Lung (tissue), 12 donors: ENCODE results near the gene DNAH3. TPM values are rescaled to one million over a fixed set of nuclear protein-coding genes. Genes with fewer than 3 reads are reported as not detected.

Source experiments
- ATAC-seq: fragments of 200-7000 bp; cut with Tn5 transposase; one replicate; pipeline ENCODE4 v1.9.1; 2020; ENCODE audit warnings: moderate number of reproducible peaks; ENCODE audit not compliant: insufficient read depth, low FRiP score
- DNase-seq, 3 donors: peaks; one replicate each; pipeline ENCODE4 v3.0.0-alpha.2; 2013 to 2017
- H3K27ac ChIP-seq, 2 donors: one replicate each; pipeline ENCODE4 v1.5.1; 2013; ENCODE audit warnings: mild to moderate bottlenecking in 2 of 2, moderate library complexity in 2 of 2, control low read depth in 1 of 2, inconsistent platforms in 1 of 2, low read depth in 1 of 2, low read length in 1 of 2
- H3K27me3 ChIP-seq, 3 donors: one replicate each; pipeline ENCODE4 v1.5.1; 2013; ENCODE audit warnings: low read length in 2 of 3; ENCODE audit not compliant: control insufficient read depth in 3 of 3, insufficient read depth in 3 of 3
- H3K36me3 ChIP-seq, 4 donors: one replicate each; pipeline ENCODE4 v1.5.1; 2013; ENCODE audit warnings: low read length in 4 of 4, mild to moderate bottlenecking in 1 of 4, moderate library complexity in 1 of 4; ENCODE audit not compliant: control insufficient read depth in 4 of 4, insufficient read depth in 4 of 4
- H3K4me1 ChIP-seq, 5 donors: one replicate each; pipeline ENCODE4 v1.5.1; 2013; ENCODE audit warnings: low read length in 5 of 5, mild to moderate bottlenecking in 2 of 5, moderate library complexity in 1 of 5; ENCODE audit not compliant: control insufficient read depth in 5 of 5, insufficient read depth in 5 of 5
- H3K4me3 ChIP-seq: one replicate; pipeline ENCODE4 v1.5.1; 2013; ENCODE audit warnings: mild to moderate bottlenecking, control low read depth, moderate library complexity
- H3K9ac ChIP-seq, 2 donors: one replicate each; pipeline ENCODE4 v1.5.1; 2013; ENCODE audit warnings: low read length in 2 of 2, control low read depth in 1 of 2; ENCODE audit not compliant: insufficient read depth in 1 of 2
- H3K9me3 ChIP-seq, 4 donors: one replicate each; pipeline ENCODE4 v1.5.1; 2013; ENCODE audit warnings: low read length in 3 of 4, mild to moderate bottlenecking in 1 of 4, moderate library complexity in 1 of 4; ENCODE audit not compliant: control insufficient read depth in 4 of 4, insufficient read depth in 3 of 4
- WGBS, 2 donors: extraction: QIAGEN DNeasy Blood & Tissue Kit; methylation state at CpG; one replicate each; pipeline ENCODE4 v1.1.7; 2013; 5-methylcytosine and 5-hydroxymethylcytosine counted together
- polyA plus RNA-seq, 2 donors: library from polyadenylated mRNA; stranded (reverse); fragments of 200-250 nt; gene quantifications; one replicate each; pipeline ENCODE4 v1.2.1, GENCODE V29; 2013
- total RNA-seq, 2 donors: library from RNA; depleted of rRNA in 1 of 2; stranded (reverse); fragments of >200 nt in 1 of 2; gene quantifications; one replicate each; pipeline ENCODE4 v1.2.1, GENCODE V29; 2014 to 2021
- TF ChIP-seq, protein P1 (sequence below): IDR thresholded peaks from 2 replicates; pipeline ENCODE4 v1.5.1; 2012; ENCODE audit warnings: mild to moderate bottlenecking; ENCODE audit errors: control extremely low read depth, extremely low read depth
- donor health status: control.
- donor health status: control.
- donor health status: Bipolar disorder and iron deficiency.
- donor health status: healthy.
- donor health status: DM: yes; HTN: yes; CAD: no.

DNAH3 gene
- total and polyA plus RNA-seq, 4 donors = 1.0 to 24.1 (median 12.8) TPM

DNA sequence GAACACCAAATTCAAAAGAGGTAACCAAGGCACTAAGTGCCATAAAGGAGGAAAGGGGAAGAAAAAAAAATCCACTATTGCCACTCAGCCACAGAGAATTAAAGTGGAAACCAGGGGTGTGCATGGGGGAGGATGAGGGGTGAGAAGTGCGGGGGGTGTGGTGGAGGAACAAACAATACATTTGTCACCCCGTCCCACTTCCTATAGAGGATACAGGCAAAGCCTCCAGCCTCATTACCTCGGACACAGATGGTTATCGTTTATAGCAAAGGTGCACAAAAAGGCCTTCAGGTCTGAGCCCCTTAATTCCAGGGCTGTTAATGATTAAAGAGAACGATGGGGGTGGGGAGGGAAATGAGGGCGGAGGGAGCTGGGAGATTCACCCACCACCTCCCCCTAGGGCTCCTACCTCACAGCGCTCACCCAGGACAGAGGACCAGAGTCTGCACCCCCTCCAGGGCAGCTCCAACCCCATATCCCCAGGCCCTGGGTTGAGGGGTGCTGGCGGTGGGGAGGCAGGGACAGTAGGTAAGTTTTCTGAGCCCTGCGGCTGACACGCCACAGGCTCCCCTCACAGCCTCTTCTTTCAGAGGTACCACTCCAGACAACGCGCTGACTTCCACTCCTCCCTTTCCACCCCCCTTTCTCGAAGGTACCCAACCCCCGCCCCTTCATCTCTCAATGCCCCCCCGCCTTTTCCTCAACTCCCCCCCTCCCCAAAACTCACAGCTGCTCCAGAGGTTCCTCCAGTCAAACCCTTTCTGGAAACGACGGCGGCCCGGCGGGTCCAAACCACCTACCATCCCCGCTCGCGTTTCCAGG is 251.0 kb downstream of the DNAH3 start:
- TF ChIP-seq, protein P1, sequence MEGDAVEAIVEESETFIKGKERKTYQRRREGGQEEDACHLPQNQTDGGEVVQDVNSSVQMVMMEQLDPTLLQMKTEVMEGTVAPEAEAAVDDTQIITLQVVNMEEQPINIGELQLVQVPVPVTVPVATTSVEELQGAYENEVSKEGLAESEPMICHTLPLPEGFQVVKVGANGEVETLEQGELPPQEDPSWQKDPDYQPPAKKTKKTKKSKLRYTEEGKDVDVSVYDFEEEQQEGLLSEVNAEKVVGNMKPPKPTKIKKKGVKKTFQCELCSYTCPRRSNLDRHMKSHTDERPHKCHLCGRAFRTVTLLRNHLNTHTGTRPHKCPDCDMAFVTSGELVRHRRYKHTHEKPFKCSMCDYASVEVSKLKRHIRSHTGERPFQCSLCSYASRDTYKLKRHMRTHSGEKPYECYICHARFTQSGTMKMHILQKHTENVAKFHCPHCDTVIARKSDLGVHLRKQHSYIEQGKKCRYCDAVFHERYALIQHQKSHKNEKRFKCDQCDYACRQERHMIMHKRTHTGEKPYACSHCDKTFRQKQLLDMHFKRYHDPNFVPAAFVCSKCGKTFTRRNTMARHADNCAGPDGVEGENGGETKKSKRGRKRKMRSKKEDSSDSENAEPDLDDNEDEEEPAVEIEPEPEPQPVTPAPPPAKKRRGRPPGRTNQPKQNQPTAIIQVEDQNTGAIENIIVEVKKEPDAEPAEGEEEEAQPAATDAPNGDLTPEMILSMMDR = no peak
- H3K9me3 ChIP-seq = no peaks in the 10 kb centered on the region
- no peaks in the 10 kb centered on the region for H3K27me3 ChIP-seq
- DNase-seq = peak in 2 of 3 donors; percentile 52 to 60
- peak overlapping the region; percentile 92 to 99 for H3K27ac ChIP-seq
- 0% methylated on average over 23 of the region's 23 CpGs for WGBS, 2 donors
- no peak for ATAC-seq
- peaks cover 0 to 8% (median 2%) of the 10 kb centered on the region in 4 donors for H3K36me3 ChIP-seq
- H3K4me1 ChIP-seq = peaks cover 8 to 34% (median 15%) of the 10 kb centered on the region in 5 donors
- peak overlapping the region; percentile 70 to 77 for H3K9ac ChIP-seq
- H3K4me3 ChIP-seq = peak overlapping the region; percentile 96

DNA sequence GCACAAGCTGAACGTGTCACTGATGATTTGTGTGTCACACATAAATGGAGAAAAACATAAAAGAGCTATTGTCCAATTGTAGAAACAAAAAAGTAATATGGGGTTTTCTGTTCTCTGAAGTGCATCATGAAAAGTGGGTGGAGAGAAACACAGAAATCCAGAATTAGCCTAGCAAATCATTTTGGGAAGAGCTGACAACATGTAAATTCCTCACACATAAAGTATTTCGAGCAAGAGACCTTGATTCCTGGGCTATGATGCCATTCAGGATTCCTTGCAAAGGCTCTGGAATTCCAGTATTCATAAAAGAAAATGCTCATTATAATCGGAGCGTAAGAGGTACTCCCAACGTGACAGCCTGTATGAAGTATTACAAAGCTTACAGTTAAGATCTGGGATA is 251.6 kb downstream of the DNAH3 start:
- Histone ChIP-seq H3K27ac (peak overlapping the region in 1 of 2 donors; percentile 99), H3K9ac (peak overlapping the region in 1 of 2 donors; percentile 77), H3K27me3 (no peaks in the 10 kb centered on the region), H3K36me3 (peaks cover 0 to 8% (median 4%) of the 10 kb centered on the region in 4 donors), H3K9me3 (no peaks in the 10 kb centered on the region), H3K4me1 (peaks cover 4 to 29% (median 15%) of the 10 kb centered on the region in 5 donors), H3K4me3 (no peak overlapping the region)
- ATAC-seq (no peak), DNase-seq (peak in 2 of 3 donors; percentile 52 to 59)
- whole genome bisulfite sequencing, 2 donors = 21 to 35% methylated on average over 5 of the region's 5 CpGs
- TF ChIP-seq, protein P1 = no peak

DNA sequence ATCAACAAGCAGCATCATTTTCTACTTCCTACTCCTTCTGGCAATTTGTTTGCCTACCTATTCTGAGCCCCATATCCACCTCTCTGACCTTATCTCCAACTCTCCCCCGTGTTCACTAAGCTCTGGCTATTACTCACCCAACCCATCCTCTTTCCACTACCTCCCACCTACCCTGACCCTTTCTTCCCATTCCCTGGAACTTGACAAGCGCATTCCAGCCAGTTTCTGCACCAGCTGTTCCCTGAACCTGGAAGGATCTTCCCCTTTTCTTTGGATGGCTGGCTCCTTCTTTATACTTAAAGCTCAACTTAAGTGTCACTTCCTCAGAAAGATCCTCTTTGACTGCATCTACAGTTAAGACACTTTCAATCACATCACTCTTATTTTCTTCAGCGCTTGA is 252.7 kb downstream of the DNAH3 start:
- ATAC-seq (no peak), DNase-seq (no peak)
- Histone ChIP-seq H3K27me3 (no peaks in the 10 kb centered on the region), H3K36me3 (peaks cover 0 to 8% (median 7%) of the 10 kb centered on the region in 4 donors), H3K4me1 (peaks cover 4 to 24% (median 15%) of the 10 kb centered on the region in 5 donors), H3K4me3 (no peak overlapping the region), H3K27ac (peak overlapping the region; percentile 48 to 50), H3K9me3 (no peaks in the 10 kb centered on the region), H3K9ac (no peak overlapping the region)
- WGBS, 2 donors = 71 to 81% methylated on average over 3 of the region's 3 CpGs
- TF ChIP-seq, protein P1 = no peak
